Peyer's patch (tissue), 4 donors: Measurements from ENCODE around the gene CD101.

ENCODE experiments used
- POLR2A ChIP-seq, 2 donors: fragments of 450-650 bp; IDR thresholded peaks; one replicate each; pipeline ENCODE4 v1.5.1; 2017; ENCODE audit warnings: antibody characterized with exemption in 2 of 2, mild to moderate bottlenecking in 2 of 2, moderate library complexity in 2 of 2
- TF ChIP-seq, protein P1 (sequence below), 6 experiments: fragments of 450-650 bp in 4 of 6; fragments of 200-600 bp in 2 of 6; sonication (generic) in 1 of 6; IDR thresholded peaks; one replicate each; pipeline ENCODE4 v1.5.1; 2017 to 2019; ENCODE audit warnings: antibody characterized with exemption in 6 of 6, mild to moderate bottlenecking in 3 of 6, moderate library complexity in 1 of 6

DNA sequence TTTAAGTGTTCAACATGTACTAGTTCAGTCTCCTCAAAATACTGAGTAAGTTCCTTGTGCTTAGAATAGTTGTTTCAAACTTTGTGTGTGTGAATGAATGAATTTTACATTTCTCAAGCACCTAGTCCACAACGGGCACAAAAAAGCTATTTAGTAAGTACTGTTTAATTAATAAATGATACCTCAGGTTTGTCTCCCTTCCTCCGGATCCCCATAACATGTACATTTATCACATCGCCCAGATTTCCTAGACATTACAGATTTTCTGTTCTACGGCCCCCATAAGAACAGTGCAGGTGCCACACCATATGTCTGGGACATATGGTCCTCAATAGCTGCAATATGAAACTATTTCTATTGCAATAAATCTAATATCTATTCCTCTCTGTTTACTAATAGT, 57.2 kb downstream of the CD101 start:
- TF ChIP-seq, protein P1, sequence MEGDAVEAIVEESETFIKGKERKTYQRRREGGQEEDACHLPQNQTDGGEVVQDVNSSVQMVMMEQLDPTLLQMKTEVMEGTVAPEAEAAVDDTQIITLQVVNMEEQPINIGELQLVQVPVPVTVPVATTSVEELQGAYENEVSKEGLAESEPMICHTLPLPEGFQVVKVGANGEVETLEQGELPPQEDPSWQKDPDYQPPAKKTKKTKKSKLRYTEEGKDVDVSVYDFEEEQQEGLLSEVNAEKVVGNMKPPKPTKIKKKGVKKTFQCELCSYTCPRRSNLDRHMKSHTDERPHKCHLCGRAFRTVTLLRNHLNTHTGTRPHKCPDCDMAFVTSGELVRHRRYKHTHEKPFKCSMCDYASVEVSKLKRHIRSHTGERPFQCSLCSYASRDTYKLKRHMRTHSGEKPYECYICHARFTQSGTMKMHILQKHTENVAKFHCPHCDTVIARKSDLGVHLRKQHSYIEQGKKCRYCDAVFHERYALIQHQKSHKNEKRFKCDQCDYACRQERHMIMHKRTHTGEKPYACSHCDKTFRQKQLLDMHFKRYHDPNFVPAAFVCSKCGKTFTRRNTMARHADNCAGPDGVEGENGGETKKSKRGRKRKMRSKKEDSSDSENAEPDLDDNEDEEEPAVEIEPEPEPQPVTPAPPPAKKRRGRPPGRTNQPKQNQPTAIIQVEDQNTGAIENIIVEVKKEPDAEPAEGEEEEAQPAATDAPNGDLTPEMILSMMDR (IDR thresholded peaks at IDR 0.05), result no peak
- TF ChIP-seq POLR2A (IDR thresholded peaks at IDR 0.05), result no peak
